IPS DF 4.7 (cell line): ENCODE results near the gene CLTB.

Experiments used
- DNase-seq: peaks from one replicate; pipeline ENCODE4 v3.0.0-alpha.2; 2013; ENCODE audit warnings: low spot score; ENCODE audit errors: extremely low read depth

The CLTB gene

DNA sequence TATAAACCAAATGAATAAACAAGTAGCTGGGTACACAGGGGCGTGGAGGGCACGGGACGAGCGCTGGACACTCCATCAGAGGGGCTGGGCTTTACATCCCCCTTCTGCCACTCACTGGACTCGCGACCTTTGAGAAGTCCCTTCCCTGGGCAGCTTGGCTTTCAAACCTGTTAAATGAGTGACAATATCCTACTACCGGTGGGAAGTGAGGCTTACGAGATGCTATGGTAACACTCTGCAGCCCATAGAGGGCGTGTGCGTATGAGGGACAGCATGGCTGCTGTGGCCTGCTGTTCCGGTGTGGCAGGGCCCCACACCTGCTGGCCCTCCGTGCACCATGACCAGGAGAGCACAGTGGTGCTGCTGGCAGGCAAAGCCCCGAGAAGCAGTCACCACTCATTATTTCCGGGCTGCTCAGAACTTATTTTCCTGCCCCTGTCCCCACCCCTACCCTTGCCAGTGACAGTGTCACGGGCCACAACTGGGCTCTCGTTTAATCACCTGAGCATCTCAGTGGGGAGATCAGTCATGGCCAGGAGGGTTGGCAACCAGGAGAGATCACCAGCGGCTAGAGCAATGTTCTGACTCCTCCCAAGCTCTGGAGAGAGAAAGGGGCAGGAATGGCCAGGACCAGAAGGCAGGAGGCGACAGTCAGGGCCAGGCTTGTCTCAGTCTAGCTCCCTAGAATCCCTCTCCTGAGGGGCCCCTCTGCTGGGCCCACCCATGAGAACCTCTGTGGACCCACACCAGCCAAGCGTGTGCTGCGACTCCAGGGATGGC lies 10.5 kb downstream of the CLTB start:
- DNase-seq, result no peak

DNA sequence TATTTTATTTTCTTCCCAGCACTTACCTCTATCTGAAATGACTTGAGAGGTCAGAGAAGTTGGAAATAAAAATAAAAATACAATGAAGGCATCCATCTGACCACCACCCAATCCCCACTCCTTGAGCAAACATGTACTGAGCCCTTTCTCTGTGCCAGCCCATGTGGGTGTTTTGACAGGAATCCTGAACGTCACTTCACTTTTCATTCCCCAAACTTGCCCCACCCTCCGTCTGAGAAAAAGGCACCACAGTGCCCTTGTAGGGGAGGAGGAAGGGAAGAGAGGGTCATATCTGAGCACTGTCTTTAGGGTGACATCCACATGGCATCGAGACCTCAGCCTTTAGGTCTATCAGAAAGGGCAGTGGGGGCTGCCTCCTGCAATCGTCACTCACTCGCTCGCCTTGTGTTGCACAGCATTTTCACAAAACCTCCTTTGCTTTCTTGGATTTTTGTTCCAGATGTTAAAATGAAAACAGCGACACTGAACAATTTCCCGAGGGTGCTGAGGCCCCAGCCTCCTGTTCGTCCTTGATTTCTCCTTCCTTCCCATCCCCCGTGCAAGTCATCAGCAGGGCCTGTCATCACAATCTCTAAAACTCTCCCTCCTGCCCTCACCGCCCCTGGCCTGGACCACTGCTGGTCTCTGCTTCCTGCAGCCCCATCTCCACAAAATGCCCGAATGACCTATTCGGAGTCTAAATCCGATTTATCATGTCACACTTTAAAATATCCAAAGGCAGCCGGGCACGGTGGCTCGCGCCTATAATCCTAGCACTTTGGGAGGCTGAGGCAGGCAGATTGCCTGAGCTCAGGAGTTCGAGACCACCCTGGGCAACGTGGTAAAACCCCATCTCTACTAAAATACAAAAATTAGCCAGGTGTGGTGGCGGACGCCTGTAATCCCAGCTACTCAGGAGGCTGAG lies 14.8 kb downstream of the CLTB start:
- DNase-seq, result no peak

GRCh38 chr5:176400382-176401156 lies 15.8 kb downstream of the CLTB start:
- DNase-seq, result no peak

DNA sequence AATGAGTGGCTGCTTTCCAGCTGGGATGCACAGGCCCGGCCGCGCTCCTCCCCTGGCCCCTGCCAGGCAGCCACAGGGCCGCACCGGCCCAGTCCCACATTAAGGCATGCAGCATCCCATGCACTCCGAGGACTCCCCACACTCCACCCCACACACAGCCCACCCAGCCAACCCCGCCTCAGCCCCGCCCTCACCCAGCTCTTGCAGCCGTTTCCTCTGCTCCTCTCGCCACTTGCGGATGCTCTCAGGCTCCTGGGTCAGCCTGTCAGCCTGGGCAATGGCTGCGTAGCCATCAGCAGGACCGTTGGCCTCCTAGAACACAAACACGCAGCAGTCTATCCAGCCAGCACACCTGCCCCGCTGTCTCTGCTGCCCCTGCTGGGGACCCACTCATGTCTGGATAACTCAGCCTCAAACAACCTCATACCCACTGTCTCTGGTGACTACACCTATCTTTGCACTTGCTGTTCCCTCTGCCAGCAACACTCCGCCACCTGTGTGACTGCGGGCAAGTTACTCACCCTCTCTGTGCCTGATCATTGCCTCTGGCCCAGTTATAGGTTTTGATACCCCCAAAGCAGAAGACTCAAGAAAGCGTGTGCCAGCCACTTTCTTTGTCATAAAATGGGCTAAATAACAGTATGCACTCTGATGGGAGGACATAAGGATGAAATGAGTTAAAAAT lies 18.5 kb downstream of the CLTB start:
- DNase-seq, result no peak

- DNase-seq, result no peak
Measured at GRCh38 chr5:176396330-176396729, 20.0 kb downstream of the CLTB start.

- DNase-seq, result no peak
Measured at GRCh38 chr5:176394881-176395675, 21.3 kb downstream of the CLTB start.

DNA sequence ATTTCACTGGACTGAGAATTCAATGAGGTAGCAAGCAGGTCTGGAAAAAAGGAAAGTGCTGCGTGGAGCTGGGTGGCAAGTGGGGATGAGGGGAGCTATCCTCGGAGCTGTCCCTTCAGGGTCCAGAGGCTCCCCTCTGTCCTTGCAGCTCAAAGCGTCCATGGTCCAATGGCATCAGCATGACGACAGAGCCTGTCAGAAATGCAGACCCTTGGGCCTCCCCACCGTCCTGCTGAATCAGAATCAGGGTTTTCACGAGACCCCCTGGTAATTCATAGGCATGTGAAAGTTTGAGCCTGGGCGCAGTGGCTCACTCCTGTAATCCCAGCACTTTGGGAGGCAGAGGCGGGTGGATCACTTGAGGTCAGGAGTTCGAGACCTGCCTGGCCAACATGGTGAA lies 22.2 kb downstream of the CLTB start:
- no peak for DNase-seq

- no peak for DNase-seq
Measured at GRCh38 chr5:176392526-176392925, 23.8 kb downstream of the CLTB start.

- no peak for DNase-seq
Measured at GRCh38 chr5:176391999-176392398, 24.3 kb downstream of the CLTB start.

DNA sequence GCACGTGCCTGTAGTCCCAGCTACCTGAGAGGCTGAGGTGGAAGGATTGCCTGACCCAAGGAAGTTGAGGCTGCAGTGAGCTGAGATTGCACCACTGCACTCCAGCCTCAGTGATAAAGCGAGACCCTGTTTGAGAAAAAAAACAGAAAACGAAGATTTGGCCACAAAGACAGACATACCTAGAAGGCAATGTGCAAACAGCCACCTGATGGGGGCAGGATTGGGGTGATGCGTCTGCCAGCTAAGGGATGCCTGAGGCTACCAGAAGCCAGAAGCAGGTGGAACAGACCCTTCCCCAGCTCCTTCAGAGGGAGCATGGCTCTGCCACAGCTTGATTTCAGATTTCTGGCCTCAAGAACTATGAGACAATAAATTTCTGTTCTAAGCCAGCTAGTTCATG lies 24.9 kb downstream of the CLTB start:
- no peak for DNase-seq

DNA sequence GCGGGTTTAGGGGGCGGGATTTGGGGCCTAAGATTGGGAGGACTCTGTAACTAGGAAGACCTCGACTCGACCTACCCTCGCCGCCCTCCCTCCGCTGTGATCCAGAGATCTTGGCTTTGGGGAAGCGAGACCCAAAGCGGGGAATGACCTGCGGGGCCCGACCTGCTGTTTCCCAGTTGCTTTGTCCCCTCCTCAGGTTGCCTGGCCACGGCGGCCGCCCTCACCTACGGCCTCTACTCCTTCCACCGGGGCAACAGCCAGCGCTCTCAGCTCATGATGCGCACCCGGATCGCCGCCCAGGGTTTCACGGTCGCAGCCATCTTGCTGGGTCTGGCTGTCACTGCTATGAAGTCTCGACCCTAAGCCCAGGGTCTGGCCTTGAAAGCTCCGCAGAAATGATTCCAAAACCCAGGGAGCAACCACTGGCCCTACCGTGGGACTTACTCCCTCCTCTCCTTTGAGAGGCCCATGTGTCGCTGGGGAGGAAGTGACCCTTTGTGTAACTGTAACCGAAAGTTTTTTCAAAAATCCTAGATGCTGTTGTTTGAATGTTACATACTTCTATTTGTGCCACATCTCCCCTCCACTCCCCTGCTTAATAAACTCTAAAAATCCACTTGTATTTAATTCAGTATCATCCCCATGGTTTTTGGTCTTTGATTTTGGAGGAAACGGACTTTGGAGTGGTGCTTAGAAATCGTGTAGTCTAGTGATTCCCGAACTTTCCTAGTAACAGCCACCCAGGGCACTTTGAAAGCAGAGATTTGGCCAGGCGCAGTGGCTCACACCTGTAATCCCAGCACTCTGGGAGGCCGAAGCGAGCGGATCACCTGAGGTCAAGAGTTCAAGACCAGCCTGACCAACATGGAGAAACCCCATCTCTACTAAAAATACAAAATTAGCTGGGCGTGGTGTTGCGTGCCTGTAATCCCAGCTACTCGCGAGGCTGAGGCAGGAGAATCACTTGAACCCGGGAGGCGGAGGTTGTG lies 26.9 kb downstream of the CLTB start:
- DNase-seq, result no peak

- DNase-seq, result peak; percentile 97
Measured at GRCh38 chr5:176388444-176389134, 27.8 kb downstream of the CLTB start, which contains the start of the genes HIGD2A and NOP16. Gene HIGD2A (plus strand): TSS chr5:176388751. CDS start chr5:176388820, 69 bp downstream. Gene NOP16 (minus strand): TSS chr5:176388598. CDS start chr5:176388539, 59 bp downstream.

DNA sequence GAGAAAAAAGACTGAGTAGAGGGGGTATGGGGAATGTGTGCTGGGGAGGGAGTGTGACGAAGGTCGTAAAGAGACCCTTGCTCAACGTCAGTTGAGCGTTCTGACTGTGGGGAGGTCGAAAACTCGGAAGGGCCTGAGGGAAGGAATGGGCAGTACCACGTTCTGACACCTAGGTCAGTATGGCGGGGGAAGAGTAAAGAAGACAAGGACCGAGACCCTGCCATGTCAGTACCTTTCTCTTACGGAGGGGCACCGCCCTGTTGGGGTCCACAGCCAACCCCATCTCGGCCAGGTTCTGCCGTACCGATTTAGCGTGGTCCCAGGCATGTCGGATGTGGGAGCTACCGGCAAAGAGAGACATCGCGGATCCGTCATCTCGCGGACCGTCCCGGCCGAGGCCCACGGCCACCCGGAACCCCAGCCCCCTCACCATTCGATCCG lies 28.3 kb downstream of the CLTB start:
- no peak for DNase-seq

DNA sequence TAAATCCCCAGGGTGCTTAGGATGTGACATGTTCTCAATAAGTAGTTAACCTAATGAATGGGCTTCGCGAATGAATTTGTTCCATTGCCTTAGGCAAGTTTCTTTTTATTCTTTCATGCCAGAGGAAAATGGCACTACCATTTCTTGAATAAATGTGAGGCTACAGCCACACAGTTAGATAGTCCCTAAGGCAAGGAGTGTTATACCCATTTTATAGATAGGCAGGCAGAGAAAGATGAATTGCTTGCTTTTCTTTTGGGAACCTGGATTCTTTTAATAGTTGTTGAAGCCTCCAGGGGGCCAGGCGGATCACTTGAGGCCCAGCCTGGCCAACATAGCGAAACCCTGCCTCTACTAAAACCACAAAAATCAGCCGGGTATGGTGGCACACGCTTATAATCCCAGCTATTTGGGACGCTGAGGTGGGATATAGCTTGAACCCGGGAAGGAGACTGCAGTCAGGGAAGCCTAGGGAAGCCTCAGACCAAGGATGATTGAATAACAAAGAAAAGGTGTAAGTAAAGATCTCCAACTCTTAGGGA lies 28.9 kb downstream of the CLTB start:
- no peak for DNase-seq

GRCh38 chr5:176386491-176386890 lies 29.8 kb downstream of the CLTB start:
- DNase-seq, result no peak

GRCh38 chr5:176384991-176385390 lies 31.3 kb downstream of the CLTB start:
- no peak for DNase-seq

DNA sequence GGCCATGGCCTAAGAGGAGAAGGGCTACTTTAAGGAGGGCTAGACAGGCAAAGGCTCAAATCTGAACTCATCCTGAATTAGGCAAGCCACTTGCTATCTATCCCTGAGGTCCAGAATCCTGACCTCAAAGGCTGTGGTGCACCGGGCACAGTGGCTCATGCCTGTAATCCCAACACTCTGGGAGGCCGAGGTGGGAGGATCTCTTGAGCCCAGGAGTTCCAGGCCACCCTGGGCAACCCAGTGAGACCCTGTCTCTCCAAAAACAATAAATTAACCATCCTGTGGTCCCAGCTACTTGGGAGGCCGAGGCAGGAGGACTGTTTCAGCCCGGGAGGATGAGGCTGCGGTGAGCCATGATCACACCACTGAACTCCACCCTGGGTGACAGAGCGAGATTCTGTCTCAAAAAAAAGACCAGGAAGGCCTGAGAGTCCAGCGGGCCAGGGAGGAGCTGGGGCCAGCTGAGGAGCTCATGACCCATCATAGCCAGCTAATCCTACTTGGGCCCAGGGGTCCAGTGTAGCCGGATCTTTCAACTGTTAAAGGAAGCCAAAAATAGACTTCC lies 31.9 kb downstream of the CLTB start:
- DNase-seq, result no peak

DNA sequence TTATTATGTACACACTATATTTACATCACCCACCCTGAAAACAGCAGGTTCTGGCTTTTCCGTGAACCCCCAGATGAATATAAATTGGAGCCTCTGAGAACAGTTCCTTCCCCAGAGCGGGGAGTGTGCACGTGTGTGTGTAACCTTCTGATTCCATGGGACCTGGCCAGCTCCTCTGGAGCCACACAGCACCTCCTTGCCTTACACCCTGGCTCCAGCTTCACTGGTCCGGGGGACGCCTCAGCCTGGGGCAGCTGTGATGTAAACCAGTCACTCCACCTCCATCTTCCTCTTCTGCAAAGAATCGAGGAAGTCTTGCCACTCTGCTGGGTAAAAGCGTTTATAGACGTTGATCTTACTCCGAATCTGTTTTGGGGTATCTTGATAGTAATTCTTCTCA lies 32.4 kb downstream of the CLTB start:
- no peak for DNase-seq
